IMR-90 (cell line): Measurements from ENCODE around the gene HSD17B14. TPM values are rescaled to one million over a fixed set of nuclear protein-coding genes. Genes with fewer than 3 reads are reported as not detected.

Source experiments
- ATAC-seq: fragments of 200-7000 bp; cut with Tn5 transposase; 2 replicates; pipeline ENCODE4 v1.9.1; 2020; ENCODE audit warnings: low read depth, mild to moderate bottlenecking, moderate library complexity
- BruUV-seq: library from RNA; stranded (reverse); fragments of 400-500 nt; replicated peaks from 2 replicates; lab custom pipeline; 2021; lab: Mats Ljungman, UMichigan
- CTCF ChIA-PET: fragments of 300-600 bp; formaldehyde crosslinking; extraction: SDS; loops from one replicate; lab custom pipeline; 2021; ENCODE audit warnings: antibody characterized with exemption; lab: Yijun Ruan, JAX
- POLR2A ChIA-PET: fragments of 300-600 bp; sonication (Branson Sonifier 250); formaldehyde crosslinking; loops from one replicate; lab custom pipeline; 2022; ENCODE audit warnings: antibody characterized with exemption; ENCODE audit not compliant: unreplicated experiment; lab: Charles Lee
- DNase-seq: peaks from one replicate; pipeline ENCODE4 v3.0.0; 2013
- H2AFZ ChIP-seq: replicated peaks from 2 replicates; pipeline ENCODE3; 2013; ENCODE audit warnings: low read length, mild to moderate bottlenecking; ENCODE audit not compliant: poor library complexity
- H2AK5ac ChIP-seq: 2 replicates; pipeline ENCODE4 v1.6.1; 2013; ENCODE audit warnings: low read depth, low read length, inconsistent platforms
- H2AK9ac ChIP-seq: replicated peaks from 2 replicates; pipeline ENCODE3; 2013; ENCODE audit warnings: mild to moderate bottlenecking, low read depth, low read length, moderate library complexity; ENCODE audit not compliant: poor library complexity
- H2BK120ac ChIP-seq: 2 replicates; pipeline ENCODE4 v1.6.1; 2013; ENCODE audit warnings: low read depth, low read length, inconsistent platforms
- H2BK15ac ChIP-seq: 3 replicates; pipeline ENCODE4 v1.6.1; 2013; ENCODE audit warnings: low read depth, low read length, inconsistent platforms
- H2BK20ac ChIP-seq: 2 replicates; pipeline ENCODE4 v1.6.1; 2013; ENCODE audit warnings: low read depth, mild to moderate bottlenecking, inconsistent platforms, low read length, moderate library complexity
- H2BK5ac ChIP-seq: 2 replicates; pipeline ENCODE4 v1.6.1; 2013; ENCODE audit warnings: mild to moderate bottlenecking, low read depth, low read length, inconsistent platforms; ENCODE audit not compliant: poor library complexity, severe bottlenecking
- H3K14ac ChIP-seq: replicated peaks from 2 replicates; pipeline ENCODE4 v1.6.1; 2013; ENCODE audit warnings: low read depth, low read length, inconsistent platforms
- H3K18ac ChIP-seq: 2 replicates; pipeline ENCODE4 v1.6.1; 2013; ENCODE audit warnings: low read depth, low read length, control low read depth
- H3K23ac ChIP-seq: 2 replicates; pipeline ENCODE4 v1.6.1; 2013; ENCODE audit warnings: low read depth, low read length, inconsistent platforms
- H3K27ac ChIP-seq: 2 replicates; pipeline ENCODE4 v1.5.1; 2013; ENCODE audit warnings: mild to moderate bottlenecking, control low read depth, low read length; ENCODE audit not compliant: insufficient read depth
- H3K27me3 ChIP-seq: 2 replicates; pipeline ENCODE4 v1.6.1; 2013; ENCODE audit warnings: low read length; ENCODE audit not compliant: control insufficient read depth, insufficient read depth
- H3K36me3 ChIP-seq: 2 replicates; pipeline ENCODE4 v1.6.1; 2013; ENCODE audit warnings: low read length, mixed read lengths; ENCODE audit not compliant: control insufficient read depth, insufficient read depth
- H3K4ac ChIP-seq: 2 replicates; pipeline ENCODE4 v1.6.1; 2013; ENCODE audit warnings: low read depth, low read length, inconsistent platforms
- H3K4me1 ChIP-seq: 2 replicates; pipeline ENCODE4 v1.6.1; 2013; ENCODE audit warnings: low read length, mixed read lengths; ENCODE audit not compliant: control insufficient read depth, insufficient read depth
- H3K4me2 ChIP-seq: 2 replicates; pipeline ENCODE4 v1.6.1; 2013; ENCODE audit warnings: low read depth, mild to moderate bottlenecking, control low read depth, low read length, moderate library complexity
- H3K4me3 ChIP-seq: 2 replicates; pipeline ENCODE4 v1.5.1; 2013; ENCODE audit warnings: low read depth, mild to moderate bottlenecking, control low read depth, low read length, moderate library complexity; ENCODE audit not compliant: insufficient read depth
- H3K56ac ChIP-seq: 2 replicates; pipeline ENCODE4 v1.6.1; 2013; ENCODE audit warnings: low read length, inconsistent platforms; ENCODE audit not compliant: insufficient read depth; ENCODE audit errors: extremely low read depth
- H3K79me1 ChIP-seq, 2 experiments: 2 replicates each; pipeline ENCODE4 v1.6.1; 2013; ENCODE audit warnings: low read length in 2 of 2, inconsistent platforms in 1 of 2, low read depth in 1 of 2
- H3K9ac ChIP-seq: 2 replicates; pipeline ENCODE4 v1.6.1; 2013; ENCODE audit warnings: low read depth, low read length, control low read depth
- H3K9me1 ChIP-seq: 2 replicates; pipeline ENCODE4 v1.6.1; 2013; ENCODE audit warnings: low read length, inconsistent platforms; ENCODE audit not compliant: insufficient read depth
- H3K9me3 ChIP-seq: 2 replicates; pipeline ENCODE4 v1.6.1; 2013; ENCODE audit warnings: low read length; ENCODE audit not compliant: control insufficient read depth, insufficient read depth
- H4K20me1 ChIP-seq: 2 replicates; pipeline ENCODE4 v1.6.1; 2013; ENCODE audit warnings: low read length, inconsistent platforms; ENCODE audit not compliant: insufficient read depth
- H4K5ac ChIP-seq: 2 replicates; pipeline ENCODE4 v1.6.1; 2013; ENCODE audit warnings: mild to moderate bottlenecking, low read depth, low read length, control low read depth
- H4K8ac ChIP-seq, 2 experiments: 2 replicates each; pipeline ENCODE4 v1.6.1; 2013; ENCODE audit warnings: low read depth in 2 of 2, low read length in 2 of 2, control low read depth in 1 of 2, inconsistent platforms in 1 of 2
- H4K91ac ChIP-seq: 2 replicates; pipeline ENCODE4 v1.6.1; 2013; ENCODE audit warnings: low read depth, low read length, inconsistent platforms; ENCODE audit not compliant: insufficient read depth
- RAD21 ChIP-seq: IDR thresholded peaks from 2 replicates; pipeline ENCODE4 v1.6.1; 2012; ENCODE audit warnings: low read length, improper control_type of control experiment
- RFX5 ChIP-seq: IDR thresholded peaks from 2 replicates; pipeline ENCODE4 v1.8.0; 2012; ENCODE audit warnings: low read depth, mild to moderate bottlenecking, low read length, moderate library complexity
- WGBS, 2 experiments: methylation state at CpG; one replicate each; pipeline versions ENCODE4 v1.1.5 to v1.1.7; 2013; ENCODE audit warnings: missing lambda C conversion rate in 2 of 2; ENCODE audit not compliant: insufficient read length in 1 of 2; ENCODE audit errors: extremely low coverage in 2 of 2; 5-methylcytosine and 5-hydroxymethylcytosine counted together
- dilution Hi-C: fragments of 300-500 bp; cut with HindIII; formaldehyde crosslinking; loops from one replicate; pipeline ENCODE4 v1.14.3; 2018; ENCODE audit warnings: low sequenced_read_pairs; ENCODE audit not compliant: unreplicated experiment
- in situ Hi-C: fragments of 300-500 bp; cut with MboI; formaldehyde crosslinking; loops from 3 replicates; pipeline ENCODE4 v1.14.3; 2019; ENCODE audit warnings: low sequenced_read_pairs, inconsistent platforms, mixed read lengths
- intact Hi-C: fragments of 100-400 bp; cut with micrococcal nuclease; formaldehyde crosslinking; loops from 2 replicates; pipeline ENCODE4 v1.10.0; 2022
- polyA plus RNA-seq, 3 experiments: library from polyadenylated mRNA; depleted of rRNA; stranded (reverse); fragments of >200 nt; gene quantifications; 2 replicates each; pipeline ENCODE4 v1.2.3, GENCODE V29; 2012; ENCODE audit warnings: low replicate concordance in 1 of 3
- total RNA-seq: library from RNA; depleted of rRNA; stranded (reverse); fragments of >200 nt; gene quantifications from 2 replicates; pipeline ENCODE4 v1.2.3, GENCODE V29; 2012

Gene HSD17B14
- total and polyA plus RNA-seq, 2 of the 4 experiments (the other 2 are of a cell fraction), result 0.54 to 4.5 TPM

- H4K91ac ChIP-seq, result no peak overlapping the region
- H3K18ac ChIP-seq, result no peak overlapping the region
- no peak overlapping the region for H2BK120ac ChIP-seq
- no peak overlapping the region for H3K27ac ChIP-seq
- intact Hi-C loops (no loop called here), in situ Hi-C loops (no loop called here), dilution Hi-C loops (no loop called here)
- no peaks in the 10 kb centered on the region for H3K9me3 ChIP-seq
- no peak overlapping the region for H3K4me3 ChIP-seq
- H2BK5ac ChIP-seq, result no peak overlapping the region
- no peaks in the 10 kb centered on the region for H3K36me3 ChIP-seq
- BruUV-seq, result no TSS peak
- no peak overlapping the region for H3K23ac ChIP-seq
- no peaks in the 10 kb centered on the region for H3K9me1 ChIP-seq
- H2AK5ac ChIP-seq, result no peak overlapping the region
- ATAC-seq (no peak), DNase-seq (no peak)
- no peak overlapping the region for H2AFZ ChIP-seq
- no peak overlapping the region for H2AK9ac ChIP-seq
- H3K4ac ChIP-seq, result no peak overlapping the region
- H3K4me1 ChIP-seq, result peaks cover 5% of the 10 kb centered on the region
- no peak overlapping the region for H3K9ac ChIP-seq
- CTCF ChIA-PET, result no interaction called here
- POLR2A ChIA-PET, result no interaction called here
- no peak overlapping the region for H2BK15ac ChIP-seq
- no CpG with 5 or more reads among the region's 5 CpGs for WGBS, 2 experiments
- H3K56ac ChIP-seq, result no peak overlapping the region
- H3K14ac ChIP-seq, result no peak overlapping the region
- no peak for TF ChIP-seq RAD21
- no peak for TF ChIP-seq RFX5
- no peaks in the 10 kb centered on the region for H3K79me1 ChIP-seq
- H4K20me1 ChIP-seq, result no peaks in the 10 kb centered on the region
- H2BK20ac ChIP-seq, result no peak overlapping the region
- no peak overlapping the region for H3K4me2 ChIP-seq
- no peak overlapping the region for H4K5ac ChIP-seq
- H3K27me3 ChIP-seq, result no peaks in the 10 kb centered on the region
- H4K8ac ChIP-seq, result no peak overlapping the region
Measured at GRCh38 chr19:48777139-48777538, 59.2 kb downstream of the HSD17B14 start.
